H1 (cell line): ENCODE results near the gene HS6ST3. TPM values are rescaled to one million over a fixed set of nuclear protein-coding genes. Genes with fewer than 3 reads are reported as not detected.

Source experiments
- CTCF ChIA-PET: fragments of 300-600 bp; sonication (Branson Sonifier 250); formaldehyde crosslinking; loops from one replicate; lab custom pipeline; 2021; ENCODE audit not compliant: partially characterized antibody; lab: Charles Lee
- POLR2A ChIA-PET: fragments of 300-600 bp; sonication (Branson Sonifier 250); formaldehyde crosslinking; loops from one replicate; lab custom pipeline; 2021; ENCODE audit warnings: inconsistent platforms; ENCODE audit not compliant: partially characterized antibody; lab: Charles Lee
- DNase-seq, 2 experiments: peaks; one replicate each; pipeline versions ENCODE4 v3.0.0 to v3.0.0-alpha.2; 2010 to 2022; ENCODE audit warnings: low spot score in 2 of 2, low read depth in 1 of 2, mixed read lengths in 1 of 2
- FAIRE-seq: peaks from 2 replicates; lab custom pipeline; 2011; peaks lifted over from hg19 to GRCh38; lab: Jason Lieb, UNC
- H2AFZ ChIP-seq: 2 replicates; pipeline ENCODE4 v1.8.1; 2012; ENCODE audit warnings: low read length, inconsistent platforms
- H2AK5ac ChIP-seq: 2 replicates; pipeline ENCODE4 v1.6.1; 2013; ENCODE audit warnings: low read depth, low read length
- H2BK120ac ChIP-seq: replicated peaks from 2 replicates; pipeline ENCODE3; 2013; ENCODE audit warnings: low read depth, low read length, inconsistent platforms
- H2BK12ac ChIP-seq: 2 replicates; pipeline ENCODE4 v1.6.1; 2013; ENCODE audit warnings: low read depth, low read length
- H2BK15ac ChIP-seq: 2 replicates; pipeline ENCODE4 v1.6.1; 2013; ENCODE audit warnings: low read length
- H2BK20ac ChIP-seq: 2 replicates; pipeline ENCODE4 v1.6.1; 2013; ENCODE audit warnings: low read length
- H2BK5ac ChIP-seq: 2 replicates; pipeline ENCODE4 v1.6.1; 2013; ENCODE audit warnings: low read depth, low read length
- H3K14ac ChIP-seq: 2 replicates; pipeline ENCODE4 v1.6.1; 2013; ENCODE audit warnings: inconsistent platforms; ENCODE audit not compliant: insufficient read length
- H3K18ac ChIP-seq: 2 replicates; pipeline ENCODE4 v1.6.1; 2013; ENCODE audit warnings: low read length; ENCODE audit errors: extremely low read depth
- H3K23ac ChIP-seq: 2 replicates; pipeline ENCODE4 v1.6.1; 2013; ENCODE audit warnings: inconsistent platforms; ENCODE audit not compliant: insufficient read length
- H3K23me2 ChIP-seq: 2 replicates; pipeline ENCODE4 v1.6.1; 2013; ENCODE audit warnings: low read depth, low read length
- H3K27ac ChIP-seq: 2 replicates; pipeline ENCODE4 v1.6.1; 2011; ENCODE audit warnings: low read depth, low read length, inconsistent platforms
- H3K27me3 ChIP-seq, 4 experiments: replicated peaks in 1 of 4; 1 replicate in 1 of 4; 2 replicates in 3 of 4; pipeline versions ENCODE4 v1.6.1 to v1.8.1; 2011 to 2013; ENCODE audit warnings: low read length in 3 of 4, mild to moderate bottlenecking in 3 of 4, inconsistent platforms in 2 of 4, mixed read lengths in 2 of 4, moderate library complexity in 1 of 4; ENCODE audit not compliant: control insufficient read depth in 3 of 4, insufficient read depth in 3 of 4; ENCODE audit errors: extremely low read depth in 1 of 4
- H3K36me3 ChIP-seq, 4 experiments: 2 replicates each; pipeline versions ENCODE4 v1.6.1 to v1.8.1; 2011 to 2013; ENCODE audit warnings: mild to moderate bottlenecking in 4 of 4, low read length in 3 of 4, moderate library complexity in 2 of 4, control low read depth in 1 of 4, inconsistent platforms in 1 of 4; ENCODE audit not compliant: insufficient read depth in 4 of 4, control insufficient read depth in 2 of 4
- H3K4ac ChIP-seq: replicated peaks from 2 replicates; pipeline ENCODE3; 2013; ENCODE audit warnings: low read length, low read depth, mixed read lengths, inconsistent platforms; ENCODE audit not compliant: insufficient read length
- H3K4me1 ChIP-seq, 4 experiments: replicated peaks in 1 of 4; 1 replicate in 1 of 4; 2 replicates in 3 of 4; pipeline versions ENCODE4 v1.6.1 to v1.8.1; 2011 to 2013; ENCODE audit warnings: low read length in 3 of 4, inconsistent platforms in 2 of 4, mixed read lengths in 1 of 4; ENCODE audit not compliant: insufficient read depth in 4 of 4, control insufficient read depth in 3 of 4
- H3K4me2 ChIP-seq, 2 experiments: 2 replicates each; pipeline versions ENCODE4 v1.6.1 to v1.8.1; 2011 to 2013; ENCODE audit warnings: low read depth in 2 of 2, low read length in 2 of 2, control low read depth in 1 of 2, inconsistent platforms in 1 of 2, mild to moderate bottlenecking in 1 of 2; ENCODE audit not compliant: insufficient read depth in 1 of 2
- H3K4me3 ChIP-seq, 4 experiments: fragments of 200-600, 300-600 bp in 1 of 4; sonication (generic), shearing (Covaris generic), sonication (Bioruptor Twin) in 1 of 4; 2 replicates each; pipeline versions ENCODE4 v1.5.1 to v1.8.1; 2011 to 2016; ENCODE audit warnings: low read length in 4 of 4, low read depth in 3 of 4, control low read depth in 2 of 4, inconsistent platforms in 2 of 4, mild to moderate bottlenecking in 2 of 4, mixed read lengths in 1 of 4, moderate library complexity in 1 of 4; ENCODE audit not compliant: insufficient read depth in 2 of 4; ENCODE audit errors: extremely low read depth in 1 of 4
- H3K56ac ChIP-seq: replicated peaks from 2 replicates; pipeline ENCODE3; 2013; ENCODE audit warnings: low read depth, mild to moderate bottlenecking, mixed read lengths, low read length, inconsistent platforms; ENCODE audit not compliant: insufficient read length
- H3K79me1 ChIP-seq: 2 replicates; pipeline ENCODE4 v1.6.1; 2013; ENCODE audit warnings: low read depth, low read length, control low read depth
- H3K79me2 ChIP-seq, 2 experiments: 2 replicates each; pipeline versions ENCODE4 v1.6.1 to v1.8.1; 2012 to 2013; ENCODE audit warnings: low read length in 2 of 2, mild to moderate bottlenecking in 2 of 2, inconsistent platforms in 1 of 2; ENCODE audit not compliant: insufficient read depth in 2 of 2, control insufficient read depth in 1 of 2
- H3K9ac ChIP-seq, 4 experiments: replicated peaks in 1 of 4; 1 replicate in 1 of 4; 2 replicates in 3 of 4; pipeline versions ENCODE4 v1.6.1 to v1.8.1; 2011 to 2013; ENCODE audit warnings: low read depth in 3 of 4, low read length in 3 of 4, control low read depth in 2 of 4, mild to moderate bottlenecking in 2 of 4, moderate library complexity in 2 of 4, inconsistent platforms in 1 of 4; ENCODE audit errors: extremely low read depth in 1 of 4
- H3K9me3 ChIP-seq, 2 experiments: 2 replicates each; pipeline versions ENCODE4 v1.6.1 to v1.8.1; 2012 to 2013; ENCODE audit warnings: mild to moderate bottlenecking in 2 of 2, moderate library complexity in 2 of 2, control low read depth in 1 of 2, inconsistent platforms in 1 of 2, low read depth in 1 of 2, low read length in 1 of 2, mixed read lengths in 1 of 2; ENCODE audit not compliant: insufficient read depth in 2 of 2
- H4K20me1 ChIP-seq, 2 experiments: replicated peaks in 1 of 2; 2 replicates each; pipeline versions ENCODE3 to v1.8.1; 2011 to 2013; ENCODE audit warnings: inconsistent platforms in 2 of 2, low read length in 2 of 2, mild to moderate bottlenecking in 1 of 2; ENCODE audit not compliant: insufficient read depth in 2 of 2, control insufficient read depth in 1 of 2
- H4K5ac ChIP-seq: 2 replicates; pipeline ENCODE4 v1.6.1; 2013; ENCODE audit warnings: low read length, low read depth, mixed read lengths, inconsistent platforms; ENCODE audit not compliant: insufficient read length
- H4K8ac ChIP-seq: 2 replicates; pipeline ENCODE4 v1.8.0; 2013; ENCODE audit warnings: mild to moderate bottlenecking, moderate library complexity, low read length, inconsistent platforms; ENCODE audit not compliant: insufficient read depth; ENCODE audit errors: extremely low read depth
- H4K91ac ChIP-seq: replicated peaks from 2 replicates; pipeline ENCODE3; 2013; ENCODE audit warnings: low read length, mixed read lengths, inconsistent platforms; ENCODE audit not compliant: insufficient read length
- BRCA1 ChIP-seq: IDR thresholded peaks from 2 replicates; pipeline ENCODE4 v1.6.1; 2012; ENCODE audit warnings: low read depth, low read length, improper control_type of control experiment
- GABPA ChIP-seq: IDR thresholded peaks from 2 replicates; pipeline ENCODE4 v1.6.1; 2011; ENCODE audit warnings: mild to moderate bottlenecking, low read length, moderate library complexity, borderline replicate concordance; ENCODE audit not compliant: insufficient read depth
- GTF2F1 ChIP-seq: IDR thresholded peaks from 2 replicates; pipeline ENCODE4 v1.6.1; 2012; ENCODE audit warnings: low read depth, low read length, improper control_type of control experiment, borderline replicate concordance
- HDAC6 ChIP-seq: IDR thresholded peaks from one replicate; pipeline ENCODE4 v1.7.1; 2012; ENCODE audit warnings: low read depth, mild to moderate bottlenecking, inconsistent platforms, low read length, moderate library complexity
- NRF1 ChIP-seq: IDR thresholded peaks from 2 replicates; pipeline ENCODE4 v1.6.1; 2011; ENCODE audit warnings: mild to moderate bottlenecking, low read depth, low read length, improper control_type of control experiment
- POLR2AphosphoS5 ChIP-seq: IDR thresholded peaks from 2 replicates; pipeline ENCODE4 v1.6.1; 2011; ENCODE audit warnings: low read depth, low read length
- SAP30 ChIP-seq: fragments of 300-600 bp; sonication (generic); IDR thresholded peaks from 2 replicates; pipeline ENCODE4 v1.7.1; 2012; ENCODE audit warnings: low read length, moderate library complexity, mild to moderate bottlenecking, inconsistent platforms; ENCODE audit not compliant: insufficient read depth, insufficient replicate concordance
- SIN3A ChIP-seq, 2 experiments: IDR thresholded peaks in 1 of 2; conservative IDR thresholded peaks in 1 of 2; 2 replicates each; pipeline ENCODE4 v1.6.1; 2011 to 2012; ENCODE audit warnings: low read length in 2 of 2, improper control_type of control experiment in 1 of 2, low read depth in 1 of 2, mild to moderate bottlenecking in 1 of 2
- SUZ12 ChIP-seq: fragments of 200-600 bp; sonication (generic); IDR thresholded peaks from 2 replicates; pipeline ENCODE4 v1.6.1; 2012; ENCODE audit warnings: mild to moderate bottlenecking, inconsistent platforms, low read length, moderate library complexity, mixed read lengths
- TAF1 ChIP-seq: IDR thresholded peaks from 2 replicates; pipeline ENCODE4 v1.6.1; 2011; ENCODE audit warnings: mild to moderate bottlenecking, low read depth, low read length
- TBP ChIP-seq: IDR thresholded peaks from 2 replicates; pipeline ENCODE4 v1.6.1; 2011; ENCODE audit warnings: low read depth, low read length, improper control_type of control experiment
- WGBS, 2 experiments: shearing (Covaris generic) in 1 of 2; methylation state at CpG; one replicate each; pipeline versions ENCODE4 v1.1.6 to v1.1.7; 2013 to 2015; ENCODE audit warnings: low lambda C conversion rate in 2 of 2, mixed read lengths in 2 of 2, inconsistent platforms in 1 of 2, low coverage in 1 of 2, missing lambda C conversion rate in 1 of 2; ENCODE audit not compliant: insufficient replicate concordance in 2 of 2, insufficient coverage in 1 of 2, insufficient read length in 1 of 2; ENCODE audit errors: extremely low coverage in 1 of 2, missing lambda C conversion rate in 1 of 2; 5-methylcytosine and 5-hydroxymethylcytosine counted together
- polyA plus RNA-seq, 7 experiments: library from polyadenylated mRNA; depleted of rRNA in 3 of 7; stranded (reverse) in 5 of 7; unstranded in 2 of 7; fragments of >200 nt in 5 of 7; fragments of 200-250 nt in 2 of 7; gene quantifications; 1 replicate in 5 of 7; 2 replicates in 1 of 7; 4 replicates in 1 of 7; pipeline versions ENCODE4 v1.2.1 to v1.2.3, GENCODE V29; 2011 to 2013; ENCODE audit warnings: missing spikeins in 2 of 7, mixed read lengths in 2 of 7
- total RNA-seq: library from RNA; stranded (reverse); fragmentation: NEBNext Ultra II Directional; extraction: Animal tissue kit (Norgen Biotek cat#: 25700); gene quantifications from 2 replicates; pipeline ENCODE4 v1.2.1, GENCODE V29; 2021
- TF ChIP-seq, protein P1 (sequence below), 3 experiments: IDR thresholded peaks; 1 replicate in 2 of 3; 2 replicates in 1 of 3; pipeline versions ENCODE4 v1.5.1 to v1.6.1; 2011; ENCODE audit warnings: low read length in 3 of 3, mild to moderate bottlenecking in 3 of 3, inconsistent platforms in 2 of 3, low read depth in 1 of 3, moderate library complexity in 1 of 3; ENCODE audit not compliant: insufficient read depth in 1 of 3; ENCODE audit errors: control extremely low read depth in 1 of 3

Gene HS6ST3
- total and polyA plus RNA-seq, 2 of the 8 experiments (the other 6 are each of a cell fraction or from before 2014, with no cell fraction given): 0.45 to 1.2 TPM

DNA sequence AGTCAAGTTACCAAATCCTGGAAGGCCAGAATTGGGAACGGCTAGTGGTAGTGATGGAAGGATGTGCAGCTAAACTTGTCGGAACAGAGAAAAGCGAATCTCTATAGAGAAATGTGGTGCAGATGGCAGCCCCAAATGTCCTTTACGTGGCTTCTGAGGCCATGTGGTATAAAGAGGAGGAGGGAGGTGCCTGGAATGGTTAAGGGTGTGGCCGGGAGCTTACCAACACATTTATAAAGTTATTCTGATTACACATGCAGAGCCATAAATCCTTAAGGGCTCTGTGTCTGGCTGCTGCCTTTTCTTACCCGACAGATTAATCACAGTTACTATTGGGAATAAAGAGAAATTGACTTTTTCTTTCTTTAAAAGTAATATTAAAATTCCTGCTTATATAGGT lies 714.3 kb downstream of the HS6ST3 start:
- H4K91ac ChIP-seq: no peak overlapping the region
- no peaks in the 10 kb centered on the region for H3K36me3 ChIP-seq
- FAIRE-seq (no peak), DNase-seq (no peak)
- no peak overlapping the region for H3K9ac ChIP-seq
- no peaks in the 10 kb centered on the region for H4K20me1 ChIP-seq
- no peak overlapping the region for H2BK12ac ChIP-seq
- H4K5ac ChIP-seq: no peak overlapping the region
- no peak overlapping the region for H2BK5ac ChIP-seq
- no peaks in the 10 kb centered on the region for H3K79me2 ChIP-seq
- 97% methylated on average over 6 of the region's 6 CpGs; no CpG with 5 or more reads in 1 of the 2 experiments for WGBS, 2 experiments
- no peak overlapping the region for H3K4me3 ChIP-seq
- H3K23ac ChIP-seq: no peak overlapping the region
- H3K9me3 ChIP-seq: no peaks in the 10 kb centered on the region
- no peaks in the 10 kb centered on the region for H3K27me3 ChIP-seq
- H2AFZ ChIP-seq: no peak overlapping the region
- no peak overlapping the region for H2BK15ac ChIP-seq
- no peaks in the 10 kb centered on the region for H3K79me1 ChIP-seq
- H2BK20ac ChIP-seq: no peak overlapping the region
- ChIA-PET CTCF (interaction anchor here (1.5 to 2.0 kb wide), 3 partner anchors 13 to 533 kb away, joined by 3 to 9 read pairs (median 3); no protein-coding TSS in a partner anchor), POLR2A (interaction anchor here (0.7 kb wide), 1 partner anchor 685 kb away, joined by 3 read pairs; no protein-coding TSS in a partner anchor)
- no peak overlapping the region for H3K4me2 ChIP-seq
- no peak overlapping the region for H3K27ac ChIP-seq
- H3K23me2 ChIP-seq: no peaks in the 10 kb centered on the region; the same call in 1 of the 2 replicates
- no peak overlapping the region for H2AK5ac ChIP-seq
- H3K56ac ChIP-seq: no peak overlapping the region
- no peak overlapping the region for H3K4ac ChIP-seq
- H3K18ac ChIP-seq: no peak overlapping the region
- no peak overlapping the region for H4K8ac ChIP-seq
- H2BK120ac ChIP-seq: no peak overlapping the region
- no peaks in the 10 kb centered on the region for H3K4me1 ChIP-seq
- H3K14ac ChIP-seq: no peak overlapping the region
- TF ChIP-seq NRF1 (no peak), BRCA1 (no peak), SUZ12 (no peak), SAP30 (no peak), TAF1 (no peak), GTF2F1 (no peak), TBP (no peak), POLR2AphosphoS5 (no peak), HDAC6 (no peak), GABPA (no peak), SIN3A (conservative IDR thresholded peaks at IDR 0.05 in 1 of 2, IDR thresholded peaks at IDR 0.05 in 1 of 2; ENCODE audit: low read depth in 1 of 2, low read length in 2 of 2) (no peak)
- TF ChIP-seq, protein P1, sequence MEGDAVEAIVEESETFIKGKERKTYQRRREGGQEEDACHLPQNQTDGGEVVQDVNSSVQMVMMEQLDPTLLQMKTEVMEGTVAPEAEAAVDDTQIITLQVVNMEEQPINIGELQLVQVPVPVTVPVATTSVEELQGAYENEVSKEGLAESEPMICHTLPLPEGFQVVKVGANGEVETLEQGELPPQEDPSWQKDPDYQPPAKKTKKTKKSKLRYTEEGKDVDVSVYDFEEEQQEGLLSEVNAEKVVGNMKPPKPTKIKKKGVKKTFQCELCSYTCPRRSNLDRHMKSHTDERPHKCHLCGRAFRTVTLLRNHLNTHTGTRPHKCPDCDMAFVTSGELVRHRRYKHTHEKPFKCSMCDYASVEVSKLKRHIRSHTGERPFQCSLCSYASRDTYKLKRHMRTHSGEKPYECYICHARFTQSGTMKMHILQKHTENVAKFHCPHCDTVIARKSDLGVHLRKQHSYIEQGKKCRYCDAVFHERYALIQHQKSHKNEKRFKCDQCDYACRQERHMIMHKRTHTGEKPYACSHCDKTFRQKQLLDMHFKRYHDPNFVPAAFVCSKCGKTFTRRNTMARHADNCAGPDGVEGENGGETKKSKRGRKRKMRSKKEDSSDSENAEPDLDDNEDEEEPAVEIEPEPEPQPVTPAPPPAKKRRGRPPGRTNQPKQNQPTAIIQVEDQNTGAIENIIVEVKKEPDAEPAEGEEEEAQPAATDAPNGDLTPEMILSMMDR (IDR thresholded peaks at IDR 0.05; ENCODE audit: control extremely low read depth in 1 of 3, insufficient read depth in 1 of 3, low read depth in 1 of 3, low read length in 3 of 3): no peak
